HCT116 (cell line): ENCODE results near the gene ABHD17C.

Experiments used
- CTCF ChIP-seq, 3 experiments: fragments of 200-600 bp in 1 of 3; sonication (generic) in 1 of 3; IDR thresholded peaks in 2 of 3; conservative IDR thresholded peaks in 1 of 3; 2 replicates each; pipeline ENCODE4 v1.5.1; 2012 to 2017; ENCODE audit warnings: low read depth in 2 of 3, low read length in 2 of 3, antibody characterized with exemption in 1 of 3, borderline replicate concordance in 1 of 3, control low read depth in 1 of 3, mild to moderate bottlenecking in 1 of 3, mixed read lengths in 1 of 3, mixed run types in 1 of 3, moderate library complexity in 1 of 3; ENCODE audit not compliant: insufficient read depth in 1 of 3
- EZH2 ChIP-seq: fragments of 200-600 bp; sonication (generic); IDR thresholded peaks from 2 replicates; pipeline ENCODE4 v1.6.1; 2017; ENCODE audit warnings: antibody characterized with exemption, mixed run types
- JUND ChIP-seq: IDR thresholded peaks from 2 replicates; pipeline ENCODE4 v1.6.1; 2012
- MAX ChIP-seq: IDR thresholded peaks from 2 replicates; pipeline ENCODE4 v1.6.1; 2012
- POLR2A ChIP-seq: IDR thresholded peaks from 2 replicates; pipeline ENCODE4 v1.7.0; 2011; ENCODE audit warnings: borderline replicate concordance; ENCODE audit not compliant: insufficient read depth, insufficient read length; ENCODE audit errors: extremely low read depth
- POLR2AphosphoS5 ChIP-seq: IDR thresholded peaks from 2 replicates; pipeline ENCODE4 v1.6.1; 2011; ENCODE audit warnings: mild to moderate bottlenecking, low read depth, low read length, moderate library complexity
- SP1 ChIP-seq: IDR thresholded peaks from 2 replicates; pipeline ENCODE4 v1.6.1; 2012; ENCODE audit warnings: low read depth
- SRF ChIP-seq: IDR thresholded peaks from 2 replicates; pipeline ENCODE4 v1.6.1; 2012; ENCODE audit warnings: low read depth
- YY1 ChIP-seq: IDR thresholded peaks from 2 replicates; pipeline ENCODE4 v1.6.1; 2011; ENCODE audit warnings: low read length, low read depth, moderate library complexity, mild to moderate bottlenecking; ENCODE audit not compliant: insufficient replicate concordance; ENCODE audit errors: extremely low read depth
- ZNF274 ChIP-seq: fragments of 200-500 bp; sonication (Bioruptor generic); IDR thresholded peaks from 2 replicates; pipeline ENCODE4 v1.6.1; 2014; ENCODE audit warnings: mild to moderate bottlenecking, low read depth, low read length, inconsistent platforms
- TF ChIP-seq, protein P1 (sequence below): IDR thresholded peaks from 2 replicates; pipeline ENCODE4 v1.6.1; 2011; ENCODE audit warnings: mild to moderate bottlenecking, low read length, moderate library complexity; ENCODE audit not compliant: insufficient replicate concordance; ENCODE audit errors: extremely low read depth

DNA sequence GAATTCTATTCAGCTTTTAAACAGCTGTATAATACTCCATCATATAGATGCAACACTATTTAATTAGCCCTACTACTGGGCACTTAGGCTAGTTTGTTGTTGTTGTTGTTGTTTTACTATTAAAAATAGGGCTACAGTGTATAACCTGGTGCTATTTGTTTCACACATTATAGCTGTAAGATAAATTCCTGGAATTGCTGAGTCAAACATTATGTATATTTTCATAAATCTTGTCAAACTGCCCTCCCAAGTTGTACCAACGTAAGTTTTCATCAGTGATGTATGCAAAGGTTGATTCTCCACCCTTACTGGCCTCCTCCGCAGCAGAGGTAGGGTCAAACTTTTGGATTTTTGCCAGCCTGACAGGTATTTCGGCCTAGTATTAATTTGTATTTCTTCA lies 80.2 kb downstream of the ABHD17C start:
- no peak for TF ChIP-seq POLR2A
- TF ChIP-seq CTCF (IDR thresholded peaks at IDR 0.05 in 2 of 3, conservative IDR thresholded peaks at IDR 0.05 in 1 of 3; ENCODE audit: borderline replicate concordance in 1 of 3, insufficient read depth in 1 of 3, low read depth in 2 of 3, low read length in 2 of 3): no peak
- TF ChIP-seq YY1: no peak
- TF ChIP-seq EZH2: no peak
- no peak for TF ChIP-seq SRF
- TF ChIP-seq, protein P1, sequence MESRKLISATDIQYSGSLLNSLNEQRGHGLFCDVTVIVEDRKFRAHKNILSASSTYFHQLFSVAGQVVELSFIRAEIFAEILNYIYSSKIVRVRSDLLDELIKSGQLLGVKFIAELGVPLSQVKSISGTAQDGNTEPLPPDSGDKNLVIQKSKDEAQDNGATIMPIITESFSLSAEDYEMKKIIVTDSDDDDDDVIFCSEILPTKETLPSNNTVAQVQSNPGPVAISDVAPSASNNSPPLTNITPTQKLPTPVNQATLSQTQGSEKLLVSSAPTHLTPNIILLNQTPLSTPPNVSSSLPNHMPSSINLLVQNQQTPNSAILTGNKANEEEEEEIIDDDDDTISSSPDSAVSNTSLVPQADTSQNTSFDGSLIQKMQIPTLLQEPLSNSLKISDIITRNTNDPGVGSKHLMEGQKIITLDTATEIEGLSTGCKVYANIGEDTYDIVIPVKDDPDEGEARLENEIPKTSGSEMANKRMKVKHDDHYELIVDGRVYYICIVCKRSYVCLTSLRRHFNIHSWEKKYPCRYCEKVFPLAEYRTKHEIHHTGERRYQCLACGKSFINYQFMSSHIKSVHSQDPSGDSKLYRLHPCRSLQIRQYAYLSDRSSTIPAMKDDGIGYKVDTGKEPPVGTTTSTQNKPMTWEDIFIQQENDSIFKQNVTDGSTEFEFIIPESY: no peak
- TF ChIP-seq JUND: no peak
- no peak for TF ChIP-seq MAX
- TF ChIP-seq POLR2AphosphoS5: no peak
- TF ChIP-seq SP1: no peak
- no peak for TF ChIP-seq ZNF274
